Measurements from ENCODE around the gene HRAS. TPM values are rescaled to one million over a fixed set of nuclear protein-coding genes. Genes with fewer than 3 reads are reported as not detected.

HRAS gene
- total RNA-seq, 2 donors from 2014 or later, result 64.8 to 68.2 TPM

DNA sequence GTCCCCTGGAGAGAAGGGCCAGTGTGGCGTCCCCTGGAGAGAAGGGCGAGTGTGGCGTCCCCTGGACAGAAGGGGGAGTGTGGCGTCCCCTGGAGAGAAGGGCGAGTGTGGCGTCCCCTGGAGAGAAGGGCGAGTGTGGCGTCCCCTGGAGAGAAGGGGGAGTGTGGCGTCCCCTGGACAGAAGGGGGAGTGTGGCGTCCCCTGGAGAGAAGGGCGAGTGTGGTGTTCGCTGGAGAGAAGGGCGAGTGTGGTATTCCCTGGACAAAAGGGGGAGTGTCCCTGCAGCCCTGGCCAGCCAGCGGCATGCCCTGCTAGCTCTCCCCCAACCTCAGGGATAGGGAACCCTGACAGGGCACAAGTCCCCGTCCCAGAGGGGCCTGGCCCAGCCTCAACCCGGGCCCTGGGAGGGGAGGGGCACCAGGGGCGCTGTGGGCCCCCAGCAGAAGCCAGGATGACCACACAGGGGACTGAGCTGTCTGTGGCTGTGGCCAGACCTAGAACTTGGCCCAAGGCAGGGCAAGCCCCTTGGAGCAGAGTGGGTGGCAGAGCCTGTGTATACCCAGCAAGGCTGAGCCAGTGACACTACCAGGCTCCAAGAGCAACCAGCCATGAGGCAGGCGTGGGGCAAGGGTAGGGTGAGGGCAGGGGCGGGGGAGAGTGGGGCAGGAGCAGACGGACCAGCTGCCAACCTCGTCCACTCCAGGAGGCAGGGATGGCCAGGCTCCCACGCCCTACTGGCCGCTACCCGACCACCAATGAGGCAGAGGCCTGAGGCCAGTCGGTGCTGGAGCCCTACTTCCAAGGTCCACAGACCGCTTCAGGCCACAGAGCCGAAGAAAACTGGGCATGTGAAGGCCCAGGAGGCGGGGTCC lies 4.2 kb downstream of the HRAS start:
- no peaks in the 10 kb centered on the region for H3K4me1 ChIP-seq (ENCODE audit: control insufficient read depth, insufficient read depth, low read length)
- peaks cover 10% of the 10 kb centered on the region for H3K36me3 Mint-ChIP-seq (ENCODE audit: low read depth)
- no peaks in the 10 kb centered on the region for H3K9me3 Mint-ChIP-seq
- peaks cover 8% of the 10 kb centered on the region for H3K36me3 ChIP-seq (ENCODE audit: control insufficient read depth, insufficient read depth, low read length)
- no peaks in the 10 kb centered on the region for H3K9me3 ChIP-seq (ENCODE audit: control insufficient read depth, low read length)
- H3K27ac Mint-ChIP-seq, result no peak overlapping the region
- H3K27me3 Mint-ChIP-seq (ENCODE audit: insufficient read depth), result peaks cover 2% of the 10 kb centered on the region
- H3K4me3 ChIP-seq (ENCODE audit: low read length), result no peak overlapping the region
- H3K4me3 Mint-ChIP-seq, result no peak overlapping the region
- TF ChIP-seq, protein P1, sequence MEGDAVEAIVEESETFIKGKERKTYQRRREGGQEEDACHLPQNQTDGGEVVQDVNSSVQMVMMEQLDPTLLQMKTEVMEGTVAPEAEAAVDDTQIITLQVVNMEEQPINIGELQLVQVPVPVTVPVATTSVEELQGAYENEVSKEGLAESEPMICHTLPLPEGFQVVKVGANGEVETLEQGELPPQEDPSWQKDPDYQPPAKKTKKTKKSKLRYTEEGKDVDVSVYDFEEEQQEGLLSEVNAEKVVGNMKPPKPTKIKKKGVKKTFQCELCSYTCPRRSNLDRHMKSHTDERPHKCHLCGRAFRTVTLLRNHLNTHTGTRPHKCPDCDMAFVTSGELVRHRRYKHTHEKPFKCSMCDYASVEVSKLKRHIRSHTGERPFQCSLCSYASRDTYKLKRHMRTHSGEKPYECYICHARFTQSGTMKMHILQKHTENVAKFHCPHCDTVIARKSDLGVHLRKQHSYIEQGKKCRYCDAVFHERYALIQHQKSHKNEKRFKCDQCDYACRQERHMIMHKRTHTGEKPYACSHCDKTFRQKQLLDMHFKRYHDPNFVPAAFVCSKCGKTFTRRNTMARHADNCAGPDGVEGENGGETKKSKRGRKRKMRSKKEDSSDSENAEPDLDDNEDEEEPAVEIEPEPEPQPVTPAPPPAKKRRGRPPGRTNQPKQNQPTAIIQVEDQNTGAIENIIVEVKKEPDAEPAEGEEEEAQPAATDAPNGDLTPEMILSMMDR (conservative IDR thresholded peaks at IDR 0.05), result no peak
- H3K4me1 Mint-ChIP-seq, result no peaks in the 10 kb centered on the region
- H3K9ac ChIP-seq (ENCODE audit: extremely low read depth, low read length, poor library complexity, severe bottlenecking), result no peak overlapping the region
- WGBS, 2 experiments (ENCODE audit: insufficient coverage in 1 of 2, insufficient read length in 1 of 2), result 95 to 96% methylated on average over 14 to 28 of the region's 28 CpGs
- peak overlapping the region; percentile 24 for H3K27ac ChIP-seq (ENCODE audit: low read depth, low read length)
- DNase-seq, result peak; percentile 35
- H3K27me3 ChIP-seq (ENCODE audit: control insufficient read depth, insufficient read depth, low read length, poor library complexity, severe bottlenecking), result no peaks in the 10 kb centered on the region

DNA sequence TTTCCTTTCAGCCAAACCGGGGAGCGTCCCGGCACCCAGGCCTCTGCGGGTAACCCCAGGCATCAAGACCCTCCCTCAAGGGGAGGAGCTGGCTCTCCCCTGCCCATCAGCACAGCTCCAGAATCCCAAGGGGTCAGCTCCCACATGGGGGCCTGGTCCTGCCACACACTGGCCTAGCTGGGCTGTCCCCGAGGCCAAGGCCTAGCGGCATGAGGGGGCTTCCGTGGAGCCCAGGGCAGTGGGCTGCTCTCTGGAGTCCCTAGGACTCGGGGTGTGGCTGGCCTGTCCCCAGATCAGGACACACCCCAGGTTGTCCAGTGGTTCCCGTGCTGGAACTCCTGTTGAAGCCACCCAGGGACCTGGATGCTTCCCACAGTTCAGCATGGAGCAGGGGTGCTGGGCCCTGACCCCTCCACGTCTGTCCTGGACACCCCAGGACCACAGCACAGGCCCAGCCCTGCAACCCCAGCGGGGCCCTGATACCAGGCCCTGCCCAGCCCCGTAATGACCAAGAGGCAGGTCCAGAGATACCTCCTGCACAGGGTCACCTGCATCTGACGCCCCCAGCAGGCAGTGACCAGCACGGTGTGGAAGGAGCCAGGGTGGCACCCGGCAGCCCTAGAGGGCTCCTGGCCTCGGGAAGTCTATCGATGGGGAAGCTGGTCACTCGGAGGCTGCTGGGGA lies 5.5 kb downstream of the HRAS start:
- Mint-ChIP-seq H3K4me1 (no peaks in the 10 kb centered on the region), H3K36me3 (ENCODE audit: low read depth) (peaks cover 10% of the 10 kb centered on the region), H3K27me3 (ENCODE audit: insufficient read depth) (no peaks in the 10 kb centered on the region), H3K4me3 (no peak overlapping the region), H3K27ac (no peak overlapping the region), H3K9me3 (no peaks in the 10 kb centered on the region)
- 93 to 94% methylated on average over 11 to 18 of the region's 18 CpGs for WGBS, 2 experiments (ENCODE audit: insufficient coverage in 1 of 2, insufficient read length in 1 of 2)
- no peaks in the 10 kb centered on the region for H3K9me3 ChIP-seq (ENCODE audit: control insufficient read depth, low read length)
- H3K9ac ChIP-seq (ENCODE audit: extremely low read depth, low read length, poor library complexity, severe bottlenecking), result no peak overlapping the region
- DNase-seq, result no peak
- no peaks in the 10 kb centered on the region for H3K27me3 ChIP-seq (ENCODE audit: control insufficient read depth, insufficient read depth, low read length, poor library complexity, severe bottlenecking)
- no peak overlapping the region for H3K4me3 ChIP-seq (ENCODE audit: low read length)
- TF ChIP-seq, protein P1 (conservative IDR thresholded peaks at IDR 0.05), result no peak
- peaks cover 8% of the 10 kb centered on the region for H3K36me3 ChIP-seq (ENCODE audit: control insufficient read depth, insufficient read depth, low read length)
- H3K27ac ChIP-seq (ENCODE audit: low read depth, low read length), result no peak overlapping the region
- no peaks in the 10 kb centered on the region for H3K4me1 ChIP-seq (ENCODE audit: control insufficient read depth, insufficient read depth, low read length)

DNA sequence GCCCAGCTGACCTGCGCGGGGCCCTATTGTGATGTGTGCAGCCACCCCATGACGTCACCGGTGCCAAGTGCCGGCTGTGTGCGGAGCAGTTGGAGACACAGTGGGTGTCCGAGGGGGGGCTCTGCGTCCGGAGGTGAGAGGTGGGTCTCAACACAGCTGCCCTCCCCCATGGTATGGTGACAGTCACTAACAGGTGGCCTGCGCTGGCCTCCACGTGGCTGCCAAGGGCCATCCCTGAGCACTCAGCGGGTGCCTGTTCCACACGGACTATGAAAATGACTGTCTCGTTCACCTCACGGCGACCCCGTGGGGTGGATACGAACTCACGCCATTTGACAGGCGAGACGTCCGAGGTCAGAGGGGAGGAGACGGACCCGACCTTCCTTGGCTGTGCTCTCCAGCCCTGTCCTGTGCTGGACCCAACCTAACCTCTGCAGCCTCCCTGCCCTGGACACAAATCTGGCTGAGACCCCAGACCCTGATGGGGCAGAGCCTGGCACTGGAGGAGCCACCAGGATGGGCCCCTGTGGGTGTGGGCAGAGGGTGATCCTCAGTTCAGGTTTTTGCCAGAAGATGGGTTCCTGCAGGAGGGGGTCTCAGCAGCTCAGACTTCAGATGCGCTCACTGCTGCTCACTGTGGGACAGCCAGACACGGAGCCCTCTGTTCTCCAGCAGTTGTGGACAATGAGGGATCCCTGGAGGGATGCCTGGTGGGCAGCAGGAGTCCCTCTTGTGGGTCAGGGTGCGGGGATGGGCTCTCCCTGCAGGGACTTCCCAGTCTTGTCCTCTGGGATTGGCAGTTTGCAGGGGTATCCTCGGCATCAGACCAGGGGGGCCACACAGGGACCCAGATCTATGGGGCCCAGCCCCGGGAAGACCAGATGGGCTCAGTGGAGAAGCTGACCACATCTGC lies 6.3 kb downstream of the HRAS start:
- no peaks in the 10 kb centered on the region for H3K4me1 Mint-ChIP-seq
- no peak overlapping the region for H3K4me3 Mint-ChIP-seq
- Histone ChIP-seq H3K4me1 (ENCODE audit: control insufficient read depth, insufficient read depth, low read length) (no peaks in the 10 kb centered on the region), H3K9me3 (ENCODE audit: control insufficient read depth, low read length) (no peaks in the 10 kb centered on the region), H3K27ac (ENCODE audit: low read depth, low read length) (no peak overlapping the region), H3K4me3 (ENCODE audit: low read length) (no peak overlapping the region), H3K9ac (ENCODE audit: extremely low read depth, low read length, poor library complexity, severe bottlenecking) (no peak overlapping the region), H3K36me3 (ENCODE audit: control insufficient read depth, insufficient read depth, low read length) (peaks cover 8% of the 10 kb centered on the region), H3K27me3 (ENCODE audit: control insufficient read depth, insufficient read depth, low read length, poor library complexity, severe bottlenecking) (no peaks in the 10 kb centered on the region)
- H3K9me3 Mint-ChIP-seq, result peaks cover 2% of the 10 kb centered on the region
- H3K36me3 Mint-ChIP-seq (ENCODE audit: low read depth), result peaks cover 10% of the 10 kb centered on the region
- DNase-seq, result peak; percentile 44
- H3K27me3 Mint-ChIP-seq (ENCODE audit: insufficient read depth), result no peaks in the 10 kb centered on the region
- 89 to 91% methylated on average over 22 to 29 of the region's 29 CpGs for WGBS, 2 experiments (ENCODE audit: insufficient coverage in 1 of 2, insufficient read length in 1 of 2)
- H3K27ac Mint-ChIP-seq, result no peak overlapping the region
- TF ChIP-seq, protein P1 (conservative IDR thresholded peaks at IDR 0.05), result no peak
